NK-92 treated with Interleukin-12 subunit alpha and Interleukin-12 subunit beta, amount 100 ng/mL, for 24 hours (cell line): ENCODE data around the gene EMX1.
A peak's percentile ranks its signal among the peaks of the same experiment; 100 is the strongest.

Experiments used
- DNase-seq: peaks from one replicate; lab custom pipeline; 2025; lab: John Stamatoyannopoulos, UW

Gene EMX1

GRCh38 chr2:72942881-72943418 is 25.6 kb downstream of the EMX1 start:
- DNase-seq = no peak

- DNase-seq = no peak
Measured at GRCh38 chr2:72943540-72944395, 26.4 kb downstream of the EMX1 start.

GRCh38 chr2:72944804-72945449 is 27.6 kb downstream of the EMX1 start:
- DNase-seq = no peak

DNA sequence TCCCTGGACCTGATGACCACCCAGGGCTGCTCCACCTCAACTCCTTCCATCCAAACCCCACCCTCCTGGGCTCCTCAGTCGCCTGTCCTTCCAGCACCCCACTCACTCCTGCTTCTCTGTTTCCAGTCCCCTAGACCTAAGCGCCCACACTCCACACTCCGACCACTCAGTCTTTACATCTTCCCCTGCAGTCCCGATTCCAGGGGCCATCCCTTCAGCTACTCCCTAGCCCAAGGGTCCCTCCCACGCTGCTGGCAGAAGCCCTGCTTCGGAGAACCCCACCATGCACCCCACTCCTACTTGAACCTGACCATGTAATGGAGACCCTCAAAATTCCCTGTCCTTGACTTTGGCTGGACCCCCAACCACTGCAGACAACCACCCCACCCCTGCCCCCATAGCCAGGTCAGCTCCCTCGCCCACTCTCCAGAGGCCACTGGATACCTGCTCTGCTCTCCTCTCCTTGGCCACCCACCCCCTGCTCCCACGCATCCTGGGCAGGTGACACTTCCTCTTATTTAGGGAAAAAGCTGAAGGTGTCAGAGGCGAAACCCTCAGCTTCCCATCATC is 28.2 kb downstream of the EMX1 start:
- DNase-seq = no peak

DNA sequence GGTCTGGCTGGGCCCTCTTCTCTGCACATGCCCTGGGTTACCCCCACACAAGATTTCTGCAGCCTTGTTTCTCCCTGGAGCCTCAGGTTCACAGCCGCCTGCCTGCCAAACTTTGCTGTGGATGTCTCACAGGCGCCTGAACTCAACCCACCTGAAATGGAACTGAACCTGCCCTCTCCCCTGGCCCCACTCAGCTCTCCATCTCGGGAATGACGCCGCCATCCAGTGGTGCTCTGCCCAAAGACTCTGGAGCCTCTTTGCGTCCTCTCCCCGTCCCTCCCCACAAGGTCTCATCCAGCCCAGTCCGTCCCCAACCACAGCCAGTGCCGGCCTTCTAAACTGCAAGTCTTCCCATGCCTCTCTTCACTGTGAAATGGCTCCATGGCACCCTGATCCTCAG is 29.1 kb downstream of the EMX1 start:
- DNase-seq = no peak

GRCh38 chr2:72947952-72948830 is 30.9 kb downstream of the EMX1 start:
- no peak for DNase-seq

- no peak for DNase-seq
Measured at GRCh38 chr2:72949045-72949444, 31.7 kb downstream of the EMX1 start.

DNA sequence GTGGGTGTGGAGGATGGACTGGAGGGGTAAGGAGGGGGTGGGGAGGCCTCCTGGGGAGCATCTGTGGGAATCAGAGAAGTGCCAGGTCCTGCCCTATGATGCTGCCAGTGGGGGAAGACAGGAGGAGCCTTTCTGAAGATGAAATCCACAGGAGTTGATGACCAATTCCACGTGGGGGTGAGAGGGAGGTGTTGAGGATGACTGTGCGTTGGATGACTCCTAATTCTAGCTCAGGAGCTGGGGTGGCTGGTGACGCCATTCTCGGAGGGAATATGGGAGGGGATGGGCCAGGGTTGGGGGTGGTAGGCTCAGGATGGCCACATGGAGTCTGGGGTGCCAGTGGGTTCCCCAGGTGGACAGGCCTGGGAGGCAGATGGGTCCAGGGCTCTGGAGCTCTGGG is 32.3 kb downstream of the EMX1 start:
- no peak for DNase-seq

GRCh38 chr2:72950558-72951255 is 33.4 kb downstream of the EMX1 start:
- no peak for DNase-seq

DNA sequence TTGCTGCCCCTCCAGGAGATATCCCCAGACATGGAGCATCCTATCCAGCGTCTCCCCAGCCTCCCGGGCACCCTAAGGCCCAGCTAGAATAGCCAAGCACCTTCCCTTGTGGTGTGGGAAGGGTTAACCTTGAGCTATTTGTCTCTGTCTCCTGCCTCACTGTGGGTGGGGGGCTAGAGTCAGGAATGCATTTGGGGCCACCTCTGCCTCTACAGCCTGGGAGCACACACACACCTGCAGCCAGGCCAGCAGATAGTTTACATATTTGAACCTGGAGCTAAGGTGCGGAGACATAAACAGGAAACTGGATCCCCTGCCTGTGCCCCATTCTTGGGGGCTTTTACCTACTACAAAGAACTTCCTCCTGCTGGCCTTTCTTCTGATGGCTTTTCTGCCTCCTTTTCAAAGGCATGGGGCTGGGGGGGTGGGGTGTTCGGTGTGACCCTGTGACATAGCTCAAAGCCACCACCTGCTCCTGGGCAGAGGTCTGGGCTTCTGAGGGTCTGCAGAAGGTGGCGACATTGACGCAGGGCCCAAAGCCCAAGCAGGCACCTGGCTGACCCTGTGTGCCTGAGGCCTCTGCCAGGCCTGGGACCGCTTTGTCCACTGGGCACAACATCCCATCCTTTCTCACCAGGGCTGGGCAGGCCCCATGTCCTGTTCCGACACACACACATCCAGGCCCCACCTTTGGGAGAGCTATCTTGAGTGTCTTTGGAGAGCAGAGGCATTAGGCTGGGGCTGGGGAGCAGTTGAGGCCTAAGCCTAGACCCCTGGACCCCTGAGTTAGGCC is 34.2 kb downstream of the EMX1 start:
- no peak for DNase-seq

GRCh38 chr2:72952110-72952823 is 34.9 kb downstream of the EMX1 start:
- DNase-seq = no peak

- no peak for DNase-seq
Measured at GRCh38 chr2:72952961-72953360, 35.6 kb downstream of the EMX1 start.

DNA sequence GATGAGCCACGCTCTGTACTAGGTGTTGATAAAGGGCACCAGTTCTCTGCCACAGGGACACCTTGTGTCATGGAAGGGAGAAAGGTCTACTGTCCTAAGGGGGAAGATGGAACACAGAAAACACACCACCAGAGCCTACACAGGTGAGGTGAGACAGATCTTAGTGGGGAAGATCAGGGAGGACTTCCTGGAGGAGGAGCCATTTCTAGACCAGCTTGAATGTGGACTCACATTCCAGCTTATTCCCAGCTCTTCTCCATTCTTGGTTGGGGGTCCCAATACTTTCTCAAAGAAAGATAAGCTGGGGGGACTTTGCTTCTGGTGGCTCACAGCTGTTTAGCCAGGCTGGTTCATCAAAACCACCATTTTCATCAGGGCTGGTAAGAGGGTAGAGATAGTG is 36.2 kb downstream of the EMX1 start:
- no peak for DNase-seq

GRCh38 chr2:72953976-72954375 is 36.7 kb downstream of the EMX1 start:
- DNase-seq = peak; percentile 15

DNA sequence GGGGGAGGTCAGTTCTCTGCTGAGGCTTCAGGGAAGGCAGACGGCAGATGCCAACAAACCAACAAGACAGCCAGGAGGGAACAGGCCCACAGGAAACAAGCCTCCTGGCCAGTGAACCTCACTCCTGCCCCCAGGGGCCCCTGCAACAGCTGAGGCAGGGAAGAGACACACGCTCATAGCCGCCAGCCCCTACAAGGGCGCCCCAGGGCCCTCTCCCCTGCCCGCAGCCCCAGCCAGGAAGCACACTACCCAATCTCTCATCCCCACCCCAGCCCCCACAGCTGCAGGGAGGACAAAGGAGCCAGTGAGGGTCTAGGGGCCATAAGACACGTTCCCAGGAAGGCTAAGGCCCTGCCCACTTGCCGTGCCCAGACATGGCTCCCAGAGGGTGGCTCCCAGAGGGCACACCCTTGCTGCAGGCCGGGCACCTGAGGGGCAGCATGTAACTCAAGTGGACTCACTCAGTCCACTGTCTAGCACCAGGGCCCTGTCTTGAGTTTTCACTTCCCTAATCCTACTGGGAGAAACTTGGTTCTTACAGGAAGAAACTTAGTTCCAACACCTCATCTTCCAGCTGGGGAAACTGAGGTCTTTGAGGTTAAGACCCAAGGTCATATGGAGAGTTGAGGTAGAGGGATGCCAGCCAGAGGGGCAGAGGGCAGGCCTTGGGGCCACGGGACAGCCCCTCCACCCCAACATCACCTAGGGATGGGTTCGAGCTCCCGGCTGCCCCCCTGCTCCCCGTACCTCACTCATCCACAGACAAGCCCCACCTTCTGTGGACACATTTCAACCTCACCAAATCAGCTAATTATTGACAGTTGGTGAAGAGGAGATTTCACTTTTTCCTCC is 37.3 kb downstream of the EMX1 start:
- no peak for DNase-seq

DNA sequence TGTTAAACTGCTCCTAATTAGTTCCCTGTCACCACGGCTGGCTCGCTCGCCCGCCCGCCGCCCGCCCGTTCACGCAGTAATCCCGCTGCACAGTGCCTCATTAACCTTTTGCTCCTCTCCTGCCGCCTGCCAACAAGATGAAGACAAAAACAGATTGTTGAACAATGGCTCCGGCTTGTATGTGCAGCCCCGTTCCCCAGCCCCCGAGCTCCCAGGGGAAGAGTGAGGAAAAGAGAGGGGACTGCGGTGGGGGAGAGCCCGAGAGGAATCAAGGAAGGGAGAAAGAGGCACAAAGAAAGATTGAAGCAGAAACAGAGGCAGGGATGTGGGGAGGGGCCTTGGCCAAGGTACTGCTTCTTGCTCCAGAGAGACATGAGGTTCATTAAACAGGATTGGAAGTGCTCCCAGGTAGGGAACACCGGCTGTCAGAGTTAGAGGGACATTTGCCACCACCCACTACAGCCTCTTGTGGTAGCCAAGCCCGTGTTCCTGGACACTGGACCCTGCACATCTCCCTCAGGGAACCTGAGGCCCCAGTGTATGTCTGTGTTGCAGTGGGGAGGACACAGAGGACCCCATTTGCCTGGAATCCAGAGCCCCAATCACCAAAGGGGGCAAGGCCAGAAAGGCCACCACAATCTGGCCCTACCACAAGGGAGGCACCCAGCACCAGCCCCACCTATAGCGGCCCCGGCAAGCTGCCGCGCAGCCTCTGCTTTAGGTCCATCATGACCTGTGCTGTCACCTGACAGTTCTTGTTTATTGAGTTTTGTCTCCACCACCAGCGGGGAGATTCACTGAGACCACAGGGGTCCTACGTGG is 38.1 kb downstream of the EMX1 start:
- no peak for DNase-seq

DNA sequence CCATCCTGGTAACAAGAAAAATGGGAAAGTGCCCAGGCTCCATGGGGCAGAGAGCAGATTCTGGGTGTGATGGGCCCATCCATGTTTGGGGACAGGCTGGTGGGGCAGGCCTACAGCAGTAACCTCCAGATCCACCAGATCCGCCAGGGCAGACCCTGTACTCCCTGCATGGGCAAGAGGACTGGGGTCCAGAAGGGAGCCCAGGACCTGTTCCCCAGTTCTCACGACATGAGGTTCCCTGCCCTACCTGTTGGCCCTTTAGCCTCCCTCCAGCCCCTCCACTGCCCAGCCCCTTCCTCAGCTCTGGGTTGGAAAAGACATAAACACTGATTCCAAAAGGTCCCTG is 38.7 kb downstream of the EMX1 start:
- DNase-seq = no peak

GRCh38 chr2:72956936-72957335 is 39.6 kb downstream of the EMX1 start:
- no peak for DNase-seq
